Testis (tissue), 3 donors: Measurements from ENCODE around the gene CABP4. TPM values are rescaled to one million over a fixed set of nuclear protein-coding genes. Genes with fewer than 3 reads are reported as not detected.

Experiments
- DNase-seq: peaks from one replicate; pipeline ENCODE4 v3.0.0-alpha.2; 2019
- H3K27ac ChIP-seq, 2 donors: fragments of 200-600 bp; sonication (generic); one replicate each; pipeline ENCODE4 v1.5.1; 2019
- H3K27me3 ChIP-seq: fragments of 200-600 bp; sonication (generic); one replicate; pipeline ENCODE4 v1.5.1; 2019
- H3K36me3 ChIP-seq: fragments of 200-600 bp; sonication (generic); one replicate; pipeline ENCODE4 v1.5.1; 2017; ENCODE audit warnings: low read depth; ENCODE audit errors: missing control alignments
- H3K4me1 ChIP-seq: fragments of 200-600 bp; sonication (generic); one replicate; pipeline ENCODE4 v1.5.1; 2019
- H3K4me3 ChIP-seq, 2 donors: fragments of 200-600 bp; sonication (generic); one replicate each; pipeline ENCODE4 v1.5.1; 2017 to 2019
- H3K9me3 ChIP-seq: fragments of 200-600 bp; sonication (generic); one replicate; pipeline ENCODE4 v1.5.1; 2017
- POLR2A ChIP-seq: fragments of 450-650 bp; IDR thresholded peaks from one replicate; pipeline ENCODE4 v1.6.1; 2017; ENCODE audit warnings: antibody characterized with exemption, mild to moderate bottlenecking, moderate library complexity
- WGBS, 2 donors: methylation state at CpG; one replicate each; pipeline ENCODE4 v1.1.5; 2018; 5-methylcytosine and 5-hydroxymethylcytosine counted together
- intact Hi-C: fragments of 100-400 bp; cut with DNase I; formaldehyde crosslinking; loops from one replicate; pipeline ENCODE4 v1.15.1; 2023; ENCODE audit warnings: low total_unique reads
- polyA plus RNA-seq: library from polyadenylated mRNA; stranded (reverse); fragments of 350-450 nt; fragmentation: Illumina TruSeq; extraction: RNeasy Lipid Tissue Mini Kit (QIAGEN cat#74804); gene quantifications from one replicate; pipeline ENCODE4 v1.2.3, GENCODE V29; 2014; ENCODE audit warnings: low read depth, low replicate concordance; ENCODE audit not compliant: insufficient read depth
- total RNA-seq, 2 donors: library from RNA; depleted of rRNA; stranded (reverse); fragments of >200 nt; gene quantifications; one replicate each; pipeline ENCODE4 v1.2.3, GENCODE V29; 2016
- TF ChIP-seq, protein P1 (sequence below), 3 experiments: fragments of 450-650 bp in 2 of 3; fragments of 200-600 bp in 1 of 3; sonication (generic) in 1 of 3; IDR thresholded peaks; one replicate each; pipeline ENCODE4 v1.5.1; 2016 to 2019; ENCODE audit warnings: antibody characterized with exemption in 3 of 3, mild to moderate bottlenecking in 2 of 3, moderate library complexity in 1 of 3

Gene CABP4
- total and polyA plus RNA-seq, 3 donors from 2014 or later: 0.87 to 1.2 (median 0.98) TPM

DNA sequence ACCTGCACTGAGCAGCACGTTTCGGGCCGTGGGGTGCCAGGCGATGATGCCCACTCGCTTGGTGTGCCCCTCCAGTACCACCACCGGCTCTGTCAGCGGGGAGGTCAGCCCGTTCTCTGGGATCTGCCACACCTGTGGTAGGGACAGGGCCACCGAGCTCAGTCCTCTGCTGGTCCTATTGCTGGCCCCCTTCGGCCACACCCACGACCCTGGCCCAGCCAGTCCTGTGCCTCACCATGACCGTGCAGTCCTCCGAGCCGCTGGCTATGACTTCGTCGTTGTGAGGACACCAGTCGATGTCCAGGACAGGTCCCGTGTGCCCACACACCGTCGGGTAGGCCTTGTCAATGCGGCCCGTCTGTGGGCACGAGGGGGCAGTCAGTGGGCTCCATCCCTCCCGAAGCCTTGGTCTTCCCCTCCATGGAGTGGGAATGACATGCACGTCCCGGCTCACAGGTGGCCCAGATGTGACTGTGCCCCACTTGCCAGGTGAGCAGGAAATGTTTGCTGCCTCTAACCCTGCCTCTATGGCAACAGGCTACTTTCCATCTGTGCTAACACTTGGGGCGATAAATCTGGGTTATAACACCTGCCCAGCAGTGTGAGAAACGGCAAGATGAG is 13.3 kb upstream of the CABP4 start:
- no peaks in the 10 kb centered on the region for H3K9me3 ChIP-seq
- DNase-seq: no peak
- H3K4me1 ChIP-seq: peaks cover 5% of the 10 kb centered on the region
- 89% methylated on average over 28 of the region's 28 CpGs; no CpG with 5 or more reads in 1 of the 2 donors for WGBS, 2 donors
- H3K27me3 ChIP-seq: no peaks in the 10 kb centered on the region
- no peaks in the 10 kb centered on the region for H3K36me3 ChIP-seq
- no peak overlapping the region for H3K27ac ChIP-seq
- intact Hi-C loops: no loop called here
- no peak for TF ChIP-seq POLR2A
- TF ChIP-seq, protein P1, sequence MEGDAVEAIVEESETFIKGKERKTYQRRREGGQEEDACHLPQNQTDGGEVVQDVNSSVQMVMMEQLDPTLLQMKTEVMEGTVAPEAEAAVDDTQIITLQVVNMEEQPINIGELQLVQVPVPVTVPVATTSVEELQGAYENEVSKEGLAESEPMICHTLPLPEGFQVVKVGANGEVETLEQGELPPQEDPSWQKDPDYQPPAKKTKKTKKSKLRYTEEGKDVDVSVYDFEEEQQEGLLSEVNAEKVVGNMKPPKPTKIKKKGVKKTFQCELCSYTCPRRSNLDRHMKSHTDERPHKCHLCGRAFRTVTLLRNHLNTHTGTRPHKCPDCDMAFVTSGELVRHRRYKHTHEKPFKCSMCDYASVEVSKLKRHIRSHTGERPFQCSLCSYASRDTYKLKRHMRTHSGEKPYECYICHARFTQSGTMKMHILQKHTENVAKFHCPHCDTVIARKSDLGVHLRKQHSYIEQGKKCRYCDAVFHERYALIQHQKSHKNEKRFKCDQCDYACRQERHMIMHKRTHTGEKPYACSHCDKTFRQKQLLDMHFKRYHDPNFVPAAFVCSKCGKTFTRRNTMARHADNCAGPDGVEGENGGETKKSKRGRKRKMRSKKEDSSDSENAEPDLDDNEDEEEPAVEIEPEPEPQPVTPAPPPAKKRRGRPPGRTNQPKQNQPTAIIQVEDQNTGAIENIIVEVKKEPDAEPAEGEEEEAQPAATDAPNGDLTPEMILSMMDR (IDR thresholded peaks at IDR 0.05): no peak
- no peak overlapping the region for H3K4me3 ChIP-seq

DNA sequence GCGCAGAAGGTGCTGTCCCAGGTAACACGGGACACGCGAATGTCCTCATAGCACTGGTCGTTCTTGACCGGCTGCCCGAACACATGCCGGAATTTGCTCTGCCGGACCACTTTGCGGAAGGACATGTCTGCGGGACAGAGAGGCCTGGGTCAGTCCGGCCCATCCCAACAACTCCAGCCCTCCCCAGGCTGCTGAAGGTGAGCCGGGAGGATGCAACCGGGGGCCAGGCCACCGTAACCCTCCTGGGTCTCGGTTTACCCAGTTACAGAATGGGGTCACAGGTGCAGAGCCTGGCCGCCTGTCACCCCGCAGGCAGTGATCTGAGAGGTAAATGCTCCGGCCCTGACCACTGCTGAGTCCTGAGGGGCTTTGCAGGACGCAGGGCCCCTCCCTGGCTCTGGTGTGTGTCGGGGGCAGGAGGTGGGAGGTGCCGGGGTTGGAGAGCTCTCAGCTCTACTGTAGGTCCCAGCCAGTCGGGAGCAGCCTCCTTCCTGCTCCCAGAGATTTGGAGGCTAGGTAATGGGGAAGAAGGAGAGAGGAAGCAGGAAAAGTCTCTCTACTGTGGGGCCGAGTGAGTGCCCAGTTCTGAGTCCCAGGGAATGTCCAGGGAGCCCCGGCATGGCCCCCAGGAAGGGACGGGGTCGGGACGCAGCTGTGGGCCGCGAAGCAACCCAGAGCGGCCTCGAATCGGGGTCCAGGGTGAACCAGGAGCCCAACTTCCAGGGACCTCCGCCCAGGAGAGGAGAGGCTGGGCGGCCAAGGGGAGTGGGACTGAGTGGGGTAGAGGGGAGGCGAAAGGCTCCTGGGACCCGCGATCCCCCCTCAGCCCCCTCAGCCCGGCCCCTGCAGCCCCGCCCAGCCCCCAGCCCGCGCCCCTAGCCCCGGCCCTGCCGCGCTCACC is 12.4 kb upstream of the CABP4 start:
- WGBS, 2 donors: 23 to 24% methylated on average over 32 to 45 of the region's 45 CpGs
- intact Hi-C loops: no loop called here
- no peaks in the 10 kb centered on the region for H3K36me3 ChIP-seq
- H3K27me3 ChIP-seq: no peaks in the 10 kb centered on the region
- peaks cover 5% of the 10 kb centered on the region for H3K4me1 ChIP-seq
- peak overlapping the region; percentile 81 for H3K4me3 ChIP-seq
- H3K27ac ChIP-seq: peak overlapping the region; percentile 61 to 92
- no peak for DNase-seq
- H3K9me3 ChIP-seq: no peaks in the 10 kb centered on the region
- TF ChIP-seq POLR2A: no peak
- TF ChIP-seq, protein P1 (IDR thresholded peaks at IDR 0.05): no peak

DNA sequence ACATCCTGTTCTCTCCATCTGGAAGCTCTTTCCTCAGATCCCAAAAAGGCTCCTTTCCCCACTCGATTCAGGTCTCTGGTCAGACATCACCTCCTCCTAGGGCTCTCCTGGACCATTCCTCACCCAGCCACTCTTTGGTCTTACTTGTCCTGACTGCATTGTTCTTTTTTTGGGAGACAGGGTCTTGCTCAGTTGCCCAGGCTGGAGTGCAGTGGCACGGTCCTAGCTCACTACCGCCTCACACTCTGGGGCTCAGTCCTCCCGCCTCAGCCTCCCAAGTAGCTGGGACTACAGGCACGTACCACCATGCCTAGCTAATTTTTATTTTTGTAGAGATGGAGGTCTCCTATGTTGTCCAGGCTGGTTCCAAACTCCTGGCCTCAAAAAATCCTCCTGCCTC is 9.6 kb upstream of the CABP4 start:
- TF ChIP-seq, protein P1 (IDR thresholded peaks at IDR 0.05): no peak
- TF ChIP-seq POLR2A: no peak
- H3K27me3 ChIP-seq: no peaks in the 10 kb centered on the region
- 77 to 79% methylated on average over 5 of the region's 5 CpGs for WGBS, 2 donors
- H3K9me3 ChIP-seq: no peaks in the 10 kb centered on the region
- intact Hi-C loops: no loop called here
- H3K4me3 ChIP-seq: no peak overlapping the region
- H3K4me1 ChIP-seq: peaks cover 5% of the 10 kb centered on the region
- no peak overlapping the region for H3K27ac ChIP-seq
- H3K36me3 ChIP-seq: no peaks in the 10 kb centered on the region
- DNase-seq: no peak

DNA sequence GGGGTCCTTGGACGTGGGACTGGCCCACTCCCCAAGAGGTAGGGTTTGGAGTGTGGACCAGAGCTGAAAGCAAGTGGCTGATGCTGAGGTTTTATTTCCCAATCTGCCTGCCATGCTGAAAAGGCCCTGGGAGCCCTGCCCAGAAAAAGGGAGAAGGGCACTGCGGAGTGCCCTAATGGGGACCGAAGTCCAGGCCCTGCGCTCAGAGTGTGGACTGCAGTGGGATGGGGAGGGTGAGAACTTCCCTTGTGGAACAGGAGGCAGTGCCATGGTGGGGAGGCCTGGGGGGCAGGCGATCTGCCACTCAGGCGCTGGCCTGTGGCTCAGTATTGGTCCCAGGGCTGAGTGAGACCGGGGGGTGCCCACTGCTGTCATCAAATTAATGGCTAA is 6.9 kb upstream of the CABP4 start:
- no peaks in the 10 kb centered on the region for H3K27me3 ChIP-seq
- TF ChIP-seq, protein P1 (IDR thresholded peaks at IDR 0.05): no peak
- no peak for TF ChIP-seq POLR2A
- 94 to 96% methylated on average over 6 to 7 of the region's 7 CpGs for WGBS, 2 donors
- DNase-seq: no peak
- H3K4me3 ChIP-seq: no peak overlapping the region
- H3K4me1 ChIP-seq: no peaks in the 10 kb centered on the region
- intact Hi-C loops: no loop called here
- no peaks in the 10 kb centered on the region for H3K36me3 ChIP-seq
- H3K9me3 ChIP-seq: no peaks in the 10 kb centered on the region
- H3K27ac ChIP-seq: no peak overlapping the region
